ENCODE data around the gene POPDC3.

- TF ChIP-seq CTCF (conservative IDR thresholded peaks at IDR 0.05; ENCODE audit: low read depth, low read length) = no peak
- no peak for TF ChIP-seq POLR2A (IDR thresholded peaks at IDR 0.05; ENCODE audit: low read depth, low read length)
- no peak for TF ChIP-seq ELK1 (IDR thresholded peaks at IDR 0.05; ENCODE audit: borderline replicate concordance, low read depth, low read length)
- TF ChIP-seq MAFK (IDR thresholded peaks at IDR 0.05; ENCODE audit: low read depth, low read length) = no peak
- TF ChIP-seq BHLHE40 (IDR thresholded peaks at IDR 0.05; ENCODE audit: low read depth, low read length) = no peak
- TF ChIP-seq MXI1 (IDR thresholded peaks at IDR 0.05; ENCODE audit: borderline replicate concordance, low read depth, low read length) = no peak
- no peak for TF ChIP-seq FOS (IDR thresholded peaks at IDR 0.05; ENCODE audit: low read depth, low read length)
- TF ChIP-seq USF2 (IDR thresholded peaks at IDR 0.05; ENCODE audit: low read depth, low read length) = no peak
- no peak for TF ChIP-seq RFX5 (IDR thresholded peaks at IDR 0.05; ENCODE audit: low read depth, low read length)
- TF ChIP-seq RCOR1 (IDR thresholded peaks at IDR 0.05; ENCODE audit: insufficient replicate concordance, low read length) = no peak
- TF ChIP-seq CEBPB (IDR thresholded peaks at IDR 0.05; ENCODE audit: low read depth, low read length) = no peak
- TF ChIP-seq CHD1 (IDR thresholded peaks at IDR 0.05; ENCODE audit: low read depth, low read length) = no peak
- TF ChIP-seq NFE2L2 (IDR thresholded peaks at IDR 0.05; ENCODE audit: low read depth, low read length) = no peak
Observed at GRCh38 chr6:105186576-105186975, 6.8 kb upstream of the POPDC3 start.

All from IMR-90 (cell line).